Measurements from ENCODE around the gene LZTR1. TPM values are rescaled to one million over a fixed set of nuclear protein-coding genes. Genes with fewer than 3 reads are reported as not detected.

Gene LZTR1
- total RNA-seq, 4 donors from 2014 or later, result 40.2 to 90.5 (median 59.3) TPM

GRCh38 chr22:20998411-20999336 lies 16.6 kb downstream of the LZTR1 start:
- Histone ChIP-seq H3K27ac (no peak overlapping the region), H3K9me3 (no peaks in the 10 kb centered on the region), H3K4me3 (no peak overlapping the region), H3K36me3 (peaks cover 0 to 8% (median 2%) of the 10 kb centered on the region in 4 donors), H3K4me1 (peaks cover 18 to 33% (median 27%) of the 10 kb centered on the region in 4 donors), H3K27me3 (no peaks in the 10 kb centered on the region)
- intact Hi-C loops (cut with DNase I; ENCODE audit: low total_unique reads), result no loop called here
- DNase-seq, result no peak
- no peak for TF ChIP-seq EP300 (IDR thresholded peaks at IDR 0.05; ENCODE audit: low read depth)
- TF ChIP-seq POLR2AphosphoS5 (IDR thresholded peaks at IDR 0.05), result no peak
- TF ChIP-seq CTCF (IDR thresholded peaks at IDR 0.05), result no peak
- TF ChIP-seq POLR2A (IDR thresholded peaks at IDR 0.05), result no peak
- WGBS, 2 donors (ENCODE audit: low coverage in 1 of 2), result 67 to 69% methylated on average over 1 to 7 of the region's 7 CpGs
- in situ Hi-C loops (cut with MboI; ENCODE audit: low pct_ligation_motif_present in 1 of 4, low pct_unique_long_range_greater_than_20kb in 1 of 4, low sequenced_read_pairs in 3 of 4), result no loop called here

- intact Hi-C loops (cut with DNase I; ENCODE audit: low total_unique reads) (loop anchor here (5.0 kb wide), 1 partner anchor 277 kb away; no protein-coding TSS in a partner anchor), in situ Hi-C loops (cut with MboI; ENCODE audit: low pct_ligation_motif_present in 1 of 4, low pct_unique_long_range_greater_than_20kb in 1 of 4, low sequenced_read_pairs in 3 of 4) (no loop called here)
- peaks cover 23 to 36% (median 29%) of the 10 kb centered on the region in 4 donors for H3K4me1 ChIP-seq
- DNase-seq, result no peak
- H3K27me3 ChIP-seq, result no peaks in the 10 kb centered on the region
- H3K36me3 ChIP-seq, result peaks cover 0 to 8% (median 2%) of the 10 kb centered on the region in 4 donors
- TF ChIP-seq POLR2A (IDR thresholded peaks at IDR 0.05) (peak; percentile 14), EP300 (IDR thresholded peaks at IDR 0.05; ENCODE audit: low read depth) (no peak), CTCF (IDR thresholded peaks at IDR 0.05) (no peak)
- H3K27ac ChIP-seq, result no peak overlapping the region
- no peaks in the 10 kb centered on the region for H3K9me3 ChIP-seq
- 93% methylated on average over 22 of the region's 27 CpGs; no CpG with 5 or more reads in 1 of the 2 donors for WGBS, 2 donors (ENCODE audit: low coverage in 1 of 2)
- H3K4me3 ChIP-seq, result peak overlapping the region in 1 of 4 donors; percentile 89
Observed at GRCh38 chr22:20999350-21000206, 17.5 kb downstream of the LZTR1 start.

GRCh38 chr22:21000207-21000986 lies 18.3 kb downstream of the LZTR1 start:
- Histone ChIP-seq H3K9me3 (no peaks in the 10 kb centered on the region), H3K4me1 (peaks cover 23 to 36% (median 29%) of the 10 kb centered on the region in 4 donors), H3K36me3 (peaks cover 0 to 8% (median 2%) of the 10 kb centered on the region in 4 donors), H3K4me3 (peak overlapping the region; percentile 64 to 89 (median 76)), H3K27me3 (no peaks in the 10 kb centered on the region), H3K27ac (peak overlapping the region; percentile 93 to 99 (median 99))
- TF ChIP-seq CTCF (IDR thresholded peaks at IDR 0.05) (no peak), EP300 (IDR thresholded peaks at IDR 0.05; ENCODE audit: low read depth) (no peak), POLR2A (IDR thresholded peaks at IDR 0.05) (no peak), POLR2AphosphoS5 (IDR thresholded peaks at IDR 0.05) (no peak)
- intact Hi-C loops (cut with DNase I; ENCODE audit: low total_unique reads), result loop anchor here (5.0 kb wide), 1 partner anchor 278 kb away; no protein-coding TSS in a partner anchor
- in situ Hi-C loops (cut with MboI; ENCODE audit: low pct_ligation_motif_present in 1 of 4, low pct_unique_long_range_greater_than_20kb in 1 of 4, low sequenced_read_pairs in 3 of 4), result no loop called here
- no peak for DNase-seq
- WGBS, 2 donors (ENCODE audit: low coverage in 1 of 2), result 50% methylated on average over 21 of the region's 22 CpGs; no CpG with 5 or more reads in 1 of the 2 donors

Measured in transverse colon (tissue), 4 donors.